Measurements from ENCODE around the gene NRXN2.

GRCh38 chr11:64647019-64647779 lies 75.8 kb downstream of the NRXN2 start:
- TF ChIP-seq POLR2A (IDR thresholded peaks at IDR 0.05) = no peak
- no peak for TF ChIP-seq CTCF (IDR thresholded peaks at IDR 0.05)

Measured in heart left ventricle (tissue), 13 donors.